Fibroblast of mammary gland (primary cell): ENCODE data around the gene KIAA1958.

ENCODE experiments used
- DNase-seq: peaks from one replicate; pipeline ENCODE4 v3.0.0-alpha.2; 2010; ENCODE audit warnings: low read depth
- H3K4me3 ChIP-seq: 2 replicates; pipeline ENCODE4 v1.5.1; 2011; ENCODE audit warnings: low read depth, mild to moderate bottlenecking, low read length, moderate library complexity; ENCODE audit not compliant: control insufficient read depth
- TF ChIP-seq, protein P1 (sequence below): conservative IDR thresholded peaks from 2 replicates; pipeline ENCODE4 v1.5.1; 2011; ENCODE audit warnings: low read depth, low read length, inconsistent platforms; ENCODE audit not compliant: control insufficient read depth, insufficient read depth

Gene KIAA1958

GRCh38 chr9:112473986-112474385 is 12.6 kb upstream of the KIAA1958 start:
- H3K4me3 ChIP-seq, result no peak overlapping the region
- TF ChIP-seq, protein P1, sequence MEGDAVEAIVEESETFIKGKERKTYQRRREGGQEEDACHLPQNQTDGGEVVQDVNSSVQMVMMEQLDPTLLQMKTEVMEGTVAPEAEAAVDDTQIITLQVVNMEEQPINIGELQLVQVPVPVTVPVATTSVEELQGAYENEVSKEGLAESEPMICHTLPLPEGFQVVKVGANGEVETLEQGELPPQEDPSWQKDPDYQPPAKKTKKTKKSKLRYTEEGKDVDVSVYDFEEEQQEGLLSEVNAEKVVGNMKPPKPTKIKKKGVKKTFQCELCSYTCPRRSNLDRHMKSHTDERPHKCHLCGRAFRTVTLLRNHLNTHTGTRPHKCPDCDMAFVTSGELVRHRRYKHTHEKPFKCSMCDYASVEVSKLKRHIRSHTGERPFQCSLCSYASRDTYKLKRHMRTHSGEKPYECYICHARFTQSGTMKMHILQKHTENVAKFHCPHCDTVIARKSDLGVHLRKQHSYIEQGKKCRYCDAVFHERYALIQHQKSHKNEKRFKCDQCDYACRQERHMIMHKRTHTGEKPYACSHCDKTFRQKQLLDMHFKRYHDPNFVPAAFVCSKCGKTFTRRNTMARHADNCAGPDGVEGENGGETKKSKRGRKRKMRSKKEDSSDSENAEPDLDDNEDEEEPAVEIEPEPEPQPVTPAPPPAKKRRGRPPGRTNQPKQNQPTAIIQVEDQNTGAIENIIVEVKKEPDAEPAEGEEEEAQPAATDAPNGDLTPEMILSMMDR, result no peak
- DNase-seq, result no peak

GRCh38 chr9:112475318-112475717 is 11.3 kb upstream of the KIAA1958 start:
- DNase-seq, result no peak
- TF ChIP-seq, protein P1, result no peak
- no peak overlapping the region for H3K4me3 ChIP-seq

DNA sequence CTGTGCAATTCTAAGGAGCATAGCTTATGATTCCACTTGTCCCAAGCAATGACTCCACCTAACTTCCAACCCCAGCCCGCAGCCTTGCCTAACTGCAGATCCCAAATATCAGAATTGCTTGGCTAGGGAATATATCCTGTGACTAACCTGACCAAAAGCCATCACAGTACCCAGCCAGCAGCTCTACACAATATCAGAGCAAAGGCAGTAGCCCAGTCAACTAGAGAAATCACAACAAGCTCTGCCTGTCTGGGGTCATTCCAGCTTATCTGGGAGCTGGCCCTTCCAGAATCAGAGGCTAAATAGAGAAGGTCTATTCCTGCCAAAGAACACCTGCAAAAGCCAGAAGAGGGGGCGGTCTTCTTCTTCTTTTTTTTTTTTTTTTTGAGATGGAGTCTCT is 9.3 kb upstream of the KIAA1958 start:
- no peak for DNase-seq
- TF ChIP-seq, protein P1, result no peak
- H3K4me3 ChIP-seq, result no peak overlapping the region

DNA sequence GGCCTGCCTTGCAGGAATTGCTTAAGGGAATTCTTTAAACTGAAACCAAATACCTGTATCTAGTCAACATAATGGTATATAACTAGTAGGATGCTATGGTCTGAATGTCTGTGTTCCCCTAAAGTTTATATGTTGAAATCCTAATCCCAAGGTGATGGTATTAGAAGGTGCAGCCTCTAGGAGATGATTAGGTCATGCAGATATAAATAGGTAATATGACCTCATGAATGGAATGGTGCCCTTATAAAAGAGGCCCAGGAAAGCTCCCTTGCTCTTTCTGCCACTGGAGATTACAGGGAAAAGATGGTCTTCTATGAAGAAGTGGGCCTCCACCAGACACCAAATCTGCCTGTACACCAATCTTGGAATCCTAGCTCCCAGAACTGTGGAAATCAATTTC is 7.4 kb upstream of the KIAA1958 start:
- TF ChIP-seq, protein P1, result no peak
- H3K4me3 ChIP-seq, result no peak overlapping the region
- no peak for DNase-seq

DNA sequence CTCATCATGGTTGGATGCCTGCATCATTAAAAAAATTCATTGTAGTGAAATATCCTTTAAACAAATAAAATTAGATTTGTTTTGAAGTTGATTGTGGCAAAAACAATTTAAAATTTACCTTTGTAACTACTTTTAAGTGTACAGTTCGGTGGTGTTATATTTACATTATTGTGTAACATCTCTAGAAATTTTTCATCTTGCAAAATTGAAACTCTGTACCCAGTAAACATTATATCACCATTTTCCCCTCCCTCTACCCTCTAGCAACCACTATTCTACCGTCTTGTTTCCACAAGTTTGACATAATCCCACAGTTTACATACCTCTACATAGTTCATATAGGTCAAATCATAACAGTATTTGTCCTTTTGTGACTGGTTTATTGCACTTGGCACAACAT is 2.0 kb upstream of the KIAA1958 start:
- DNase-seq, result no peak
- H3K4me3 ChIP-seq, result no peak overlapping the region
- TF ChIP-seq, protein P1, result no peak

DNA sequence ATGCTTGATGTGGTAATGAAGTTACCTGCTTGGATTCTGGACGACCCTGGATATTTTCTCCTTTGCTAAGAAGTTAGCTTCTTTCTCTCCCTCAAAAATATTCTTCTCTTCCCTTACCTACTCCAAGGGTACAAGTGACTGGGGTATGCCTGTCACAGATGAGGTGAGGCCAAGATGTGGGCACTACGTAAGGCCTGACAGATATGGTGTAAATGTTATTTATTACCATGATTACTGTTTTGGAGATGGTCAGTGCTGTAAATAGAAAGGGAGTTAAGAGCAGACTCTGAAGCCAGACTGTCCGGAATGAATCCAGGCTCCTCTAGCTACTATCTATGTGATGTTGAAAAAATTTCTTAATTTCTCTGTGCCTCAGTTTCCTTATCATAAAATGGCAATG is 1.1 kb upstream of the KIAA1958 start:
- no peak for DNase-seq
- TF ChIP-seq, protein P1, result no peak
- H3K4me3 ChIP-seq, result no peak overlapping the region

DNA sequence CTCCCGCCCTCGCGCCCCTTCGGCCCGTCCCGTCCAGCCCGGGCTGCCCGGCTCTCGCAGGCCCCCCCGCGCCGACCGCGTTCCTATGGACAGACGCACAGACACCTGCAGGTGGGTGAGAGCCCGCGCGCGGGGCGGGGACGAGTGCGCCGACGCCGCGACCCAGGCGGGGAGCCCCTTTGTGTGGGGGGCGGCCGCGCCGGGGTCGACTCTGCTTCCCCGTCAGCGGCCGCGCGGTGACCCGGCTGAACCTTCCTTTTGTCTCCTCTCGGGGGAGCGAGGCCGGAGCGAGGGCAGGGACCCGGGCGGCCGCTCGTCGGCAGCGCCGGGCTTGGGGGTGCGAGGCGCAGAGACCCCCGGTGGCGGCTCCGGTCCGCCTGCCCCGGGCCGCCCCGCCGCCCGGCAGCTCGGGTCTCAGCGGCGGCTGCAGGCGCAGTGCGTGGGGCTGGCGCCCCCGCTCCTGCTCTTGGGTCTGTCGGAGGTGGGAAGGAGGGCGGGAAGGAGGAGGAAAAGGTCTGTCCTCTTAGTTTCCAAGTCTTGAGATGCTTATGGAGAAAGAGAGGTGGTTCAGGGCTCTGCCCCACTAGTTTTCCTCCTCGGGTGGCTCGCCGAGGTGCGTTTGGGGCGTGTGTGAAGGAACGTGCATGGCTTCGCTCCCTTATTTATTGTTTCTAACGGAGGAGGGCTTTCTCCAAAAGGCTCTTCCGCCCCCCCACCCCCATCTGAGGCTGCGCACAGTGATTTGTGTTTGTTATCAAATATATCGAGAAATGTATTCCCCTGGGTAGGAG is 576 bp downstream of the KIAA1958 start:
- DNase-seq, result peak; percentile 29
- peak overlapping the region; percentile 71 for H3K4me3 ChIP-seq
- TF ChIP-seq, protein P1, result no peak
